Measurements from ENCODE around the gene CMTM4. TPM values are rescaled to one million over a fixed set of nuclear protein-coding genes. Genes with fewer than 3 reads are reported as not detected.

Gene CMTM4
- total RNA-seq, 1 donor from 2014 or later: 32.5 TPM

DNA sequence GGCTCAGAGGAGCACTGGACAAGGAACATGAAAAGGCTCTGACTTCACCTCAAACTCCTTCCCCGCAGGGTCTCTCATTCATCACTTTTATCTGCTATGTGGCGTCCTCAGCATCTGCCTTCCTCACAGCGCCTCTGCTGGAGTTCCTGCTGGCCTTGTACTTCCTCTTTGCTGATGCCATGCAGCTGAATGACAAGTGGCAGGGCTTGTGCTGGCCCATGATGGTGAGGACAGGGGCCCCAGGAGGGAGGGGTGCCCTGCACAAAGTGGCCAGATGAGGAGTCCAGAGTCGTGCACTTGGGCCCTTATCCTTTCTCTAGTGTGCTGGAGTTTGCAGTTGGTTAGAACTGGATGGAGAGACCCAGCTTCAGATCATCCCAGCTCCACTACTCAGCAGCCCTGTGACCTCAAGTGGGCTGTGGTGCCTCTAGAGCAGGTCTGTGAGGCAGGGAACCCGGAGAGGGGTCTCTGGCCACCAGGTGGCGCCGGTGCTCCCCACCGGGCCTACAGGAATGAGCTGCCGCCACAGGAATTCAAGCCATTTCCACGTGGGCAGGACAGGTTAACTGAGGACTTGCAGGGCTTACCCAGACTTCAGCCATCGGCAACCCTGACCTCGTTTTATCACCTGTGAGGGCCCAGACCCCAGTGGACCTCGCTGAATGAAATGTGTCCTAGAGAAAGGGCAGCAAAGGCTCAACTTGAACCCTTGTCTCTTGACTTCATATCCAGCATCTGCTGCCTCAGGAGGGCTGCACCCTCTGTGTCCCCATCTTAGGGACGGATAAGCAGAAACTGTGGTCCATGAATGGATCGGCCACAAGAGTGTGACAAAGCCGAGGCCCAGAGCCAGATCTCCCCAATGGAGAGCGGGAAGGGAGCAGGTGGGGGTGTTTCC is 88.1 kb downstream of the CMTM4 start:
- H3K4me3 Mint-ChIP-seq: peak overlapping the region; percentile 83
- H3K27me3 Mint-ChIP-seq (ENCODE audit: low read depth): peaks cover 2% of the 10 kb centered on the region
- TF ChIP-seq, protein P1, sequence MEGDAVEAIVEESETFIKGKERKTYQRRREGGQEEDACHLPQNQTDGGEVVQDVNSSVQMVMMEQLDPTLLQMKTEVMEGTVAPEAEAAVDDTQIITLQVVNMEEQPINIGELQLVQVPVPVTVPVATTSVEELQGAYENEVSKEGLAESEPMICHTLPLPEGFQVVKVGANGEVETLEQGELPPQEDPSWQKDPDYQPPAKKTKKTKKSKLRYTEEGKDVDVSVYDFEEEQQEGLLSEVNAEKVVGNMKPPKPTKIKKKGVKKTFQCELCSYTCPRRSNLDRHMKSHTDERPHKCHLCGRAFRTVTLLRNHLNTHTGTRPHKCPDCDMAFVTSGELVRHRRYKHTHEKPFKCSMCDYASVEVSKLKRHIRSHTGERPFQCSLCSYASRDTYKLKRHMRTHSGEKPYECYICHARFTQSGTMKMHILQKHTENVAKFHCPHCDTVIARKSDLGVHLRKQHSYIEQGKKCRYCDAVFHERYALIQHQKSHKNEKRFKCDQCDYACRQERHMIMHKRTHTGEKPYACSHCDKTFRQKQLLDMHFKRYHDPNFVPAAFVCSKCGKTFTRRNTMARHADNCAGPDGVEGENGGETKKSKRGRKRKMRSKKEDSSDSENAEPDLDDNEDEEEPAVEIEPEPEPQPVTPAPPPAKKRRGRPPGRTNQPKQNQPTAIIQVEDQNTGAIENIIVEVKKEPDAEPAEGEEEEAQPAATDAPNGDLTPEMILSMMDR (conservative IDR thresholded peaks at IDR 0.05): peak; percentile 95
- H3K9me3 Mint-ChIP-seq: no peaks in the 10 kb centered on the region
- peaks cover 23% of the 10 kb centered on the region for H3K4me1 Mint-ChIP-seq
- peak; percentile 86 for DNase-seq (ENCODE audit: low read depth, low spot score)
- no peak overlapping the region for H3K27ac Mint-ChIP-seq (ENCODE audit: unreplicated experiment)
- peaks cover 3% of the 10 kb centered on the region for H3K36me3 Mint-ChIP-seq (ENCODE audit: low read depth)

DNA sequence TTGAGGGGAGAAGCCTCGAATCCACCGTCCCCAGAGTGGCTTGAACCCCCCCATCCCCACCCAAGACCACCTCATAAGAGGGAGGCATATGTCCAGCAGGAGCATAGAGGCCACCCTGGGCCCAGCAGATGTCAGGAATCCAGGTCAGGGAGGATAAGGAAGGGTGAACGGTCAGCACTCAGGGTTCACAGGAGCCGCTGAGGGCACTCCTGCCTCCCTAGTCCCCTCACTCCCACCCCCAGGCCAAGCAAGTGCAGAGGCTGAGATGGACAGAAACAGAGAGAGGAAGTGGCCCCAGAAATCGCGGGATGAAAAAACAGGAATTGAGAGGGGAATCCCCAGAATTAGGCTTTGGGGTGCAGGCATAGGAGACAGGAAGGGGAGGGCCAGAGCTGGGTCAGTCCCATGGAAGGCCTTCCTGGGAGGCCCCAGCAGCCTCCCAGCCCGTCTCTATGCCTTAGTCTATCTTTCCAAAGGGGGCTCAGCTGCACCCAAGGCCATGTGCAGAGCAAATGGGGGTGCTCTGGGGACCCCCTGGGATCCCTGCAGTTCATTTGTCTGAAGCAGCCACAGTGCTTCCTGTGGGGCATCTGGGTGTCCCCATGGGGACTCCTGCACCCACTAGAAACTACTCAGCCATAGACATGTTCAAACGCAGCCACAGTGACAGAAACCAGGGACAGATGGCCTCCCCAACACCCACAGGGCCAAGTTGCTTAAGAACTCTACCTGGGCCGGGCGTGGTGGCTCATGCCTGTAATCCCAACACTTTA is 90.4 kb downstream of the CMTM4 start:
- Mint-ChIP-seq H3K36me3 (ENCODE audit: low read depth) (peaks cover 3% of the 10 kb centered on the region), H3K27ac (ENCODE audit: unreplicated experiment) (peak overlapping the region; percentile 86), H3K4me3 (peak overlapping the region; percentile 83), H3K4me1 (peaks cover 30% of the 10 kb centered on the region), H3K27me3 (ENCODE audit: low read depth) (peaks cover 2% of the 10 kb centered on the region), H3K9me3 (no peaks in the 10 kb centered on the region)
- TF ChIP-seq, protein P1 (conservative IDR thresholded peaks at IDR 0.05): no peak
- DNase-seq (ENCODE audit: low read depth, low spot score): no peak

DNA sequence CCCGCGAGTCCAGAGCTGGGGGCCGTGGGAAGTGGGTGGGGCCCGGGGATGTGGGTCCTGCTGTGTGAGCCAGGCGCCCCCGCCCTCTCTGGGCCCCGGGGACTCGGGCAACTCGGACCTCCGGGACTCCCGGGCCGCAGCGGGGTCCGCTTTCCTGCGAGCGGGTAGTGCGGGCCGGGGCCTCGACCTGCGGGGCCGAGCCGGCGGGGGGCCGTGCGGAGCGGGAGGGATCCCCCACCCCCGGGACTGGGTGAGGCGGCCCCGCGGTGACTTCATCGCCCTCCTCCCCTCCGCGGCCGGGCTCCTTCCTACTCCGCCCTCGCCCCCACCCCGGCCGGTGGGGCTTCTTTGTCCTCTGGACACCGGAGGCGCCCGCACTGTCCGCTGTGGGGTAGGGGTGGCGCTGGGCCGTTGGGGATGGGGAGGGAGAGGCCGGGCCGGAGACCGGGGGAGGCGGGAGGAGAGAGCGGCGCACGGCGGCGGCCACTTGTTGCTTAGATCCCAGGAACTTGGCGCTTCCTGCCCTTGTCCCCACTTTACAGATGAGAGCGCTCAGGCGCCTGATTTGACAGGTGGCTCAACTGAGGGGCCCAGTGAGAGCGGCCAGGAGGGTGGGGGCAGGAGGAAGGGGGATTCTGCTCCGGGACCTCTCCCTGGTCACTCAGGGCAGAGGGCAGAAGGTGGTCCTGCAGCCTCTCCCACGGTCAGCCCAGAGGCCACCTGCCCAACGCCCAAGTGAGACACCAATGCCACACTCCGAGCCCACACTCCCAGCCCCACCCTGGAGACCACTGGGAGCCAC is 91.2 kb downstream of the CMTM4 start:
- peak; percentile 36 for DNase-seq (ENCODE audit: low read depth, low spot score)
- H3K27me3 Mint-ChIP-seq (ENCODE audit: low read depth): peaks cover 2% of the 10 kb centered on the region
- H3K36me3 Mint-ChIP-seq (ENCODE audit: low read depth): no peaks in the 10 kb centered on the region
- TF ChIP-seq, protein P1 (conservative IDR thresholded peaks at IDR 0.05): peak; percentile 24
- H3K27ac Mint-ChIP-seq (ENCODE audit: unreplicated experiment): no peak overlapping the region
- H3K4me3 Mint-ChIP-seq: peak overlapping the region; percentile 83
- H3K4me1 Mint-ChIP-seq: peaks cover 30% of the 10 kb centered on the region
- H3K9me3 Mint-ChIP-seq: no peaks in the 10 kb centered on the region

DNA sequence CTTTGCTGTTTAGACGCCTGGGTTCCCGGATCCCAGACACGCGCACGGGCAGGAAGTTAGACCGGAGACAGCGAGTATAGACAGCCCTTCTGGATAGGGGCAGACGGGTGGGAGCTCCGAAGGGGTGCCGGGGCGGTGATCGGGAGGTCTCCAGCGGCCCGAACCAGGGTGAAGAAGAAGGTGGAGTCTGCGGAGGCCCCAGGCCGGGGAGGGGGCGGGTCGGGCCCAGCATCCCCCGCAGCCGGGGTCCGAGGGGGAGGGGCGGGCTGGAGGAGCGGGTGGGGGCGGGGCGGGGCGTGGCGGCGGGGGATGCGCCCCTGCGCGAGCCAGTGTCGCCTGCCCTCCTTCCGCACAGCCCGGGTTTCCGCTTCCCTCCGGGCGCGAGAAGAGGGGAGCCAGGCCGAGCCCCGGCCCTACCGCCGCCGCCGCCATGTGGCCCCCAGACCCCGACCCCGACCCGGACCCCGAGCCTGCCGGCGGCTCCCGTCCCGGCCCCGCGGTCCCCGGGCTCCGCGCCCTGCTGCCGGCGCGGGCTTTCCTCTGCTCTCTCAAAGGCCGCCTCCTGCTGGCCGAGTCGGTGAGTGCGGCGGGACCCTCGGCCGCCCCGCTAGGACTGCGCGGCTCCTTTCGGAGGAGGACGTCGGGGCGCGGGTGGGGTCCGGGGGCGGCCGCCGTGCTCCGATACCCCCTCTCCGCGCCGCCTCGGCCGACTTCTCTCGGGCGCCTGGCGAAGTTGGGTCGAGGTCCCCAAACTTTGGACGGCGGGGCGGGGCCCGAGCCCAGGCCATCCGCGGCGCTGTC is 92.0 kb downstream of the CMTM4 start, which contains the start of gene CMTM3:
Gene CMTM3, plus strand, starts transcription at position 329 of the 801 bp plus-strand sequence. Its CDS starts 102 bp downstream, at position 431.
- Mint-ChIP-seq H3K9me3 (no peaks in the 10 kb centered on the region), H3K36me3 (ENCODE audit: low read depth) (no peaks in the 10 kb centered on the region), H3K27ac (ENCODE audit: unreplicated experiment) (peak within 1 kb of the TSS; percentile 94), H3K4me3 (peak within 1 kb of the TSS; percentile 100), H3K27me3 (ENCODE audit: low read depth) (peaks cover 2% of the 10 kb centered on the region), H3K4me1 (peaks cover 30% of the 10 kb centered on the region)
- peak; percentile 83 for DNase-seq (ENCODE audit: low read depth, low spot score)
- TF ChIP-seq, protein P1 (conservative IDR thresholded peaks at IDR 0.05): peak; percentile 92

Data from neural crest cell (in vitro differentiated cells).